Thoracic aorta (tissue), 2 donors: Measurements from ENCODE around the gene IFITM2. TPM values are rescaled to one million over a fixed set of nuclear protein-coding genes. Genes with fewer than 3 reads are reported as not detected.
A peak's percentile ranks its signal among the peaks of the same experiment; 100 is the strongest.

Experiments
- ATAC-seq: fragments of 150-250 bp; one replicate; pipeline ENCODE4 v1.8.0; 2017; ENCODE audit warnings: low read depth; ENCODE audit not compliant: insufficient number of reproducible peaks, low FRiP score
- DNase-seq: peaks from one replicate; pipeline ENCODE4 v3.0.0-alpha.2; 2020; ENCODE audit warnings: low spot score
- H3K27ac ChIP-seq, 2 donors: fragments of 200-600 bp; sonication (generic); 1 replicate in 1 of 2; 2 replicates in 1 of 2; pipeline ENCODE4 v1.5.1; 2016; ENCODE audit warnings: mild to moderate bottlenecking in 2 of 2, moderate library complexity in 2 of 2
- H3K27me3 ChIP-seq: fragments of 200-600 bp; sonication (generic); replicated peaks from 2 replicates; pipeline ENCODE4 v1.6.0; 2016; ENCODE audit warnings: mild to moderate bottlenecking; ENCODE audit not compliant: insufficient read depth
- H3K36me3 ChIP-seq: fragments of 200-600 bp; sonication (generic); one replicate; pipeline ENCODE4 v1.5.1; 2016
- H3K4me1 ChIP-seq, 2 donors: fragments of 200-600 bp; sonication (generic); 1 replicate in 1 of 2; 2 replicates in 1 of 2; pipeline versions ENCODE4 v1.5.1 to v1.6.0; 2016; ENCODE audit warnings: low read depth in 2 of 2, mild to moderate bottlenecking in 1 of 2; ENCODE audit not compliant: control insufficient read depth in 1 of 2
- H3K4me3 ChIP-seq: fragments of 200-600 bp; sonication (generic); 2 replicates; pipeline ENCODE4 v1.5.1; 2016; ENCODE audit warnings: mild to moderate bottlenecking
- H3K9me3 ChIP-seq: fragments of 200-600 bp; sonication (generic); 2 replicates; pipeline ENCODE4 v1.5.1; 2016
- total RNA-seq, 2 donors: library from RNA; depleted of rRNA; stranded (reverse); fragments of >200 nt; gene quantifications; one replicate each; pipeline versions ENCODE4 v1.1.0 to v1.2.3, GENCODE V29; 2016
- TF ChIP-seq, protein P1 (sequence below): fragments of 200-600 bp; sonication (generic); IDR thresholded peaks from one replicate; pipeline ENCODE4 v1.5.1; 2019; ENCODE audit warnings: antibody characterized with exemption

Gene IFITM2
- total RNA-seq, 2 donors from 2014 or later, result 275 to 477 TPM

DNA sequence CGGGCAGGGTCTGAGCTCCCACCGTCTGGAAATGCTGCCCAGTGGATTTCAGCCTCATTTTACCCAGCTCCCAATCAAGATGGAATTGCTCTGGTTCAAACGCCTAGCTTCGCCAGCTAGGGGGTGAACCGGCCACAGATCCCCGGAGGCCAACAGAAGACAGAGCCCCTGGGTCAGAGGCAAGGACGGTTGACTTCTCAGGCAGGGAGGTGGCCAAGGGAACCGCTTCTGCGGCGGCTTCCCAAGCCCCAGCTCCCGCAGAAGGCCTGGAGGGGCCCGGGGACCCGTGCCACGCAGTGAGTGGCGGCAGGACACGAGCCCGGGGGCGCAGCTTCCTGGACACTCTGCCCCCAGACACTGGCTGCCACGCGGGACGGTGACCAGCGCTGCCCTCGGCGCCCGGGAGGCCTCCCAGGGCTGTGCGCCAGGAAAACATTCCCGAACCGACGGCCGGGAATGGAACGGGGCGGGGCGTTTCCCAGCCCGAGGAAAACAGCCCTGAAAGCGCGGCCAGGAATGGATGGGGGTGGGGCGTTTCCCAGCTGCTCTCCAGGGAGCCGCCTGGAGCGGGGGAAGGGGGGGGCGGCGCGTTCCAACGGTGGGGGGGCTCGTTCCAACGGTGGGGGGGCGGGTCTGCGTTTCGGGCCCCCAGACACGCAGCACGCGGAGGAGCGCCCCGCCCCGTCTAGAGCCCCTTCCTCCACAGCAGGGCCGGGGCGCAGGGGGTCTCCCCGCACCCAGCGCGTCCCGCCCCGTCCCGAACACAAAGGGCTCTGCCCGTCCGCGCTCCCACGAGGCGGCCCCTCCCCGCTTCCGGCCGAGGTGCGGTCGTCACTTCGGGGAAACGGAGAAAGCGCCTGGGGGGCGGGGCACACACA, 48.2 kb downstream of the IFITM2 start:
- TF ChIP-seq, protein P1, sequence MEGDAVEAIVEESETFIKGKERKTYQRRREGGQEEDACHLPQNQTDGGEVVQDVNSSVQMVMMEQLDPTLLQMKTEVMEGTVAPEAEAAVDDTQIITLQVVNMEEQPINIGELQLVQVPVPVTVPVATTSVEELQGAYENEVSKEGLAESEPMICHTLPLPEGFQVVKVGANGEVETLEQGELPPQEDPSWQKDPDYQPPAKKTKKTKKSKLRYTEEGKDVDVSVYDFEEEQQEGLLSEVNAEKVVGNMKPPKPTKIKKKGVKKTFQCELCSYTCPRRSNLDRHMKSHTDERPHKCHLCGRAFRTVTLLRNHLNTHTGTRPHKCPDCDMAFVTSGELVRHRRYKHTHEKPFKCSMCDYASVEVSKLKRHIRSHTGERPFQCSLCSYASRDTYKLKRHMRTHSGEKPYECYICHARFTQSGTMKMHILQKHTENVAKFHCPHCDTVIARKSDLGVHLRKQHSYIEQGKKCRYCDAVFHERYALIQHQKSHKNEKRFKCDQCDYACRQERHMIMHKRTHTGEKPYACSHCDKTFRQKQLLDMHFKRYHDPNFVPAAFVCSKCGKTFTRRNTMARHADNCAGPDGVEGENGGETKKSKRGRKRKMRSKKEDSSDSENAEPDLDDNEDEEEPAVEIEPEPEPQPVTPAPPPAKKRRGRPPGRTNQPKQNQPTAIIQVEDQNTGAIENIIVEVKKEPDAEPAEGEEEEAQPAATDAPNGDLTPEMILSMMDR, result no peak

DNA sequence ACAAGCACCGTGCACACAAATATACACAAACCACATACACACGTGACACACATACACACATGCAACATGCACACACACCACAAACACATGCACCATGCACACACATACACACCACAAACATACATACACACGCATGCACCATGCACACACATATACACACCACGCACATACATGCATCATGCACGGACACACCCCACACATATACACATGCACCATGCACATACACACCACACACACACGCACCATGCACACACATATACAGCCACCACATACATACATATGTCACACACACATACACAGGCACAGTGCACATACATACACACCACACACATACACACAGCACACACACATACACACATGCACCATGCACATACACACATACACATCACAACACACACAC, 49.0 kb downstream of the IFITM2 start:
- TF ChIP-seq, protein P1, result no peak
- Histone ChIP-seq H3K36me3 (no peaks in the 10 kb centered on the region), H3K27ac (no peak overlapping the region), H3K27me3 (no peaks in the 10 kb centered on the region), H3K4me1 (peaks cover 18 to 36% of the 10 kb centered on the region in 2 donors), H3K9me3 (no peaks in the 10 kb centered on the region), H3K4me3 (no peak overlapping the region)
- no peak for DNase-seq
- no peak for ATAC-seq

More for the DNA sequence above, 48.2 kb downstream of the IFITM2 start:
- H3K27me3 ChIP-seq, result no peaks in the 10 kb centered on the region
- H3K9me3 ChIP-seq, result no peaks in the 10 kb centered on the region
- ATAC-seq (peak; percentile 88), DNase-seq (peak; percentile 76)
- H3K4me1 ChIP-seq, result peaks cover 18 to 36% of the 10 kb centered on the region in 2 donors
- peak overlapping the region; percentile 99 for H3K27ac ChIP-seq
- no peaks in the 10 kb centered on the region for H3K36me3 ChIP-seq
- H3K4me3 ChIP-seq, result peak overlapping the region; percentile 69

DNA sequence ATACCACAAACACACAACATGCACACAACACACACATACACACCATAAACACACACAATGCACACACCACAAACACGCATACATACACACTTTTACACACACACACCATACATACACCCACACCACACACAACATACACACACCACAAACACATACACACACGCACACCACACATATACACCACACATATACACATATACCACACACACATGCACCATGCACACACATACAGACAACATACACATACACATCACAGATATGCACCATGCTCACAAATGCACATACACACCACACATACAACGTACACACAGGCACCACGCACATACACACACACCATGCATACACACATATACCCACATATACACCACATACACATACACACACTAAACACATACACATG, 50.0 kb downstream of the IFITM2 start:
- TF ChIP-seq, protein P1, result no peak
- Histone ChIP-seq H3K9me3 (no peaks in the 10 kb centered on the region), H3K27ac (no peak overlapping the region), H3K4me3 (no peak overlapping the region), H3K27me3 (no peaks in the 10 kb centered on the region), H3K36me3 (no peaks in the 10 kb centered on the region), H3K4me1 (peaks cover 18 to 32% of the 10 kb centered on the region in 2 donors)
- ATAC-seq, result no peak
- no peak for DNase-seq

DNA sequence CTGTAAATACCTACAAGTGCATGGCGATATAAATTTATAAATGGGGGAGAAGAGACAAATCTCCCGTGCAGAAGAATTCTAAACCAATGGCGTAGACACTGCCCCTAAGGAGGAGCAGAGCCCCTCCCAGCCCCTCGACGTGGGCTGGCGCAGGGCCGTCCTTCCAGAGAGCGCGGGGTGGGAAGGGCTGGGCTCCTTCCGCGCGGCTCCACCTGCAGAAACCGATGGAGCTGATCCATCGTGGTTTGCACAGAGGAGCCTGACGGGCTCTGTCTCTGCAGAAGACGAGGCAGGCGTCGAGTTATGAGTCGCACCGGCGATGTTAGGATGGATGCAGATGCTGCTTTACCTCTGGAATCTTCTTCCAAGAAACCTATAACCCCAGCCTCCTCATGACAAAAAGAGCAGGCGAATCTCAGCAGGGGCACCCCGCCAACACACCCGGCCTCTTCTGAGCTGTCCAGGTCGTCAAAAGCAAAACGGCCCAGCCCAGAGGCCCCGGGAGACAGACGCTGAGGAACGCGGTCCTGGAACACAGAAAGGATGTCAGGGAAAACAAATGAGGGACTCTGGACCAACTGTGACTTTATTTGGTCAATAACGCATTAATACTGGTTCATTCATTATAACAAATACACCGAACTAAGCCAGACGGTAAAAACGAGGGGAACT, 50.6 kb downstream of the IFITM2 start:
- DNase-seq, result no peak

More for the DNA sequence above, 50.6 kb downstream of the IFITM2 start:
- H3K36me3 ChIP-seq, result no peaks in the 10 kb centered on the region
- TF ChIP-seq, protein P1, result no peak
- H3K27ac ChIP-seq, result no peak overlapping the region
- H3K9me3 ChIP-seq, result no peaks in the 10 kb centered on the region
- peaks cover 15 to 25% of the 10 kb centered on the region in 2 donors for H3K4me1 ChIP-seq
- ATAC-seq, result no peak
- H3K27me3 ChIP-seq, result no peaks in the 10 kb centered on the region
- no peak overlapping the region for H3K4me3 ChIP-seq

Other genes starting within 250 kb of the IFITM2 start
- not detected for gene SCGB1C1, start 114.7 kb upstream of the IFITM2 start, total RNA-seq
- 10 to 100 TPM; 38.7 to 42.7 TPM for gene BET1L, start 100.4 kb upstream of the IFITM2 start, total RNA-seq
- 100 to 1,000 TPM in 1 of 2 donors, 10 to 100 TPM in 1; 79.4 to 102 TPM for gene RIC8A, start 100.1 kb upstream of the IFITM2 start, total RNA-seq
- 10 to 100 TPM; 16.1 to 22.0 TPM for gene SIRT3, start 71.5 kb upstream of the IFITM2 start, total RNA-seq
- 10 to 100 TPM; 79.6 to 90.8 TPM for gene PSMD13, start 70.8 kb upstream of the IFITM2 start, total RNA-seq
- 1 to 10 TPM; 5.6 to 6.6 TPM for gene NLRP6, start 29.4 kb upstream of the IFITM2 start, total RNA-seq
- gene PGGHG, start 18.7 kb upstream of the IFITM2 start, total RNA-seq, result 10 to 100 TPM; 54.2 to 68.8 TPM
- not detected for gene IFITM5, start 8.3 kb upstream of the IFITM2 start, total RNA-seq
- gene IFITM1, start 6.2 kb downstream of the IFITM2 start, total RNA-seq, result 100 to 1,000 TPM; 182 to 220 TPM
- gene IFITM3, start 13.0 kb downstream of the IFITM2 start, total RNA-seq, result 100 to 1,000 TPM; 275 to 514 TPM
- gene B4GALNT4, start 61.7 kb downstream of the IFITM2 start, total RNA-seq, result 1 to 10 TPM in 1 of 2 donors, under 1 TPM in 1; 0.78 to 3.7 TPM
- gene PKP3, start 86.4 kb downstream of the IFITM2 start, total RNA-seq, result 1 to 10 TPM; 2.0 to 5.9 TPM
- 10 to 100 TPM; 24.9 to 36.8 TPM for gene SIGIRR, start 107.2 kb downstream of the IFITM2 start, total RNA-seq
- gene ANO9, start 134.2 kb downstream of the IFITM2 start, total RNA-seq, result 1 to 10 TPM in 1 of 2 donors, under 1 TPM in 1; 0.68 to 2.7 TPM
- 10 to 100 TPM; 34.0 to 34.7 TPM for gene PTDSS2, start 142.5 kb downstream of the IFITM2 start, total RNA-seq
- 100 to 1,000 TPM; 224 to 355 TPM for gene RNH1, start 199.4 kb downstream of the IFITM2 start, total RNA-seq
- gene HRAS, start 227.8 kb downstream of the IFITM2 start, total RNA-seq, result 10 to 100 TPM; 17.7 to 32.4 TPM
- gene LRRC56, start 229.7 kb downstream of the IFITM2 start, total RNA-seq, result under 1 TPM in 1 of 2 donors, not detected in 1; 0.41 TPM